ENCODE results near the gene GLCE.
"Not testable (repeated sequence)": the region's sequence is repeated elsewhere in the genome, so short reads cannot be mapped to it uniquely, and the experiment has no call there.

Gene GLCE

DNA sequence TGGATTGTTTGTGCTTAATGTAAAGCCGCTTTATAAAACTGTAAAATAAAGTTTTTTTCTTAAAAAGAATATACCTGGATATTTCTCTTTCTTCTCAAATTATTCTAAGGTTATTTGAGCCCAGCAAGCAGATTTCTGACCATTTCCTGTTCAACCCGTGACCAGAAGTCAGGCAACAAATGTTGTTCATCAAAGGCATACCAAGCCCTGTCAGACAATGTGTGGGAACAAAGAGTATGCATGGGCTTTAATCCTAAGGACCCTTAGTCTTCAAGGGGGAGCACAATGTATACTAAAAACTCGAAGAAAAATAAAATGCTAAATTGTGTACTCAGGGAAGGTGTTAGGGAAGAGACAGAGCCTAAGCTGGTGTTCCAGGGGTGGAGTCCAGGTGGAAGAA lies 111.7 kb downstream of the GLCE start:
- DNase-seq (ENCODE audit: low read depth in 2 of 2): no peak

DNA sequence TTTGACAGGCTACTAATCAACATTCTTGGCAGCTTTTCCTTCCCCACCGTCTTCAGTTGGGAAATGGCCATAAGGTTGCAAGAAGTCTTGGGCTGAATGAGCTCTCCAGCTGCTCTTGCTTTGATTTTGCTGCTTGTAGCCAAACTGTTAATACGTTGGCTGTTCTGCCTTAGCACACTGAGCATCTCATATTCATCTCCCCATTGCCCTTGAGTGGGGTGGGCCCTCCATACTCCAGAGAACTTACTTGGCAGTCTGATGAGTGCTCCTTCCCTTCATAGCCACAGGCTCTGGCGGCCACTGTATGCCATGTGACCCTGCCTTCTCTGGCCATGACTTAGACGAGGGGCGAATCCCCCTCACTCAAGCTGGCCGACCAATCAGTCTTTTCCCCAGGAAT lies 112.5 kb downstream of the GLCE start:
- no peak for DNase-seq (ENCODE audit: low read depth in 2 of 2)

DNA sequence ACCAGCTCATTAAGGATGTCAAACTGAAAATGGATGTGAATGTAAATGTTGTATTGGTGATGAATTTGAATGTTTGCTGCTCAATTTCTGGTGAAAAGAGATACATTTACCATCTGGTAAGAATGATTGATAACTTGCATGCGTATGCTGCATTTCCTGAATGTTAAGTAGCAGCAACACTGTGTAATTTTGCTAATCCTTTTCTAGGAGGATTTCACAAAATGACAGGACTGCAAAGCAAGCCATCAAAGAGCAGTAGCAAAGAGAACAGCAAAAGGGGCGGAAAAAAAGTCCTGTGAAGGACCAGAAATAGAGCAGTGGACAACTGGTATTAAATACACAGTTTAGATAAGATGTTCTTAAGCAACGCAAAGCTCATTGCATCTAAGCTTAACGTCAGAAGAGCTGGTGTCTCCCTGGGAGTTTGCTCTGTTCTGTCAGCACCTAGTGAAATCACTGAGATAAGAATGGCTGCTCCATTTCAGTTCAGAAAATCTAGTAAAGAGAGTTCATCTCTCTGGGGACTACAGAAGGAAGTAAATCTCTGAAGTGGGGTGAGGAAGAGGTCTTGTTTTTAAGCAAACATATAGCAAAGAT lies 114.7 kb downstream of the GLCE start:
- no peak for DNase-seq (ENCODE audit: low read depth in 2 of 2)

DNA sequence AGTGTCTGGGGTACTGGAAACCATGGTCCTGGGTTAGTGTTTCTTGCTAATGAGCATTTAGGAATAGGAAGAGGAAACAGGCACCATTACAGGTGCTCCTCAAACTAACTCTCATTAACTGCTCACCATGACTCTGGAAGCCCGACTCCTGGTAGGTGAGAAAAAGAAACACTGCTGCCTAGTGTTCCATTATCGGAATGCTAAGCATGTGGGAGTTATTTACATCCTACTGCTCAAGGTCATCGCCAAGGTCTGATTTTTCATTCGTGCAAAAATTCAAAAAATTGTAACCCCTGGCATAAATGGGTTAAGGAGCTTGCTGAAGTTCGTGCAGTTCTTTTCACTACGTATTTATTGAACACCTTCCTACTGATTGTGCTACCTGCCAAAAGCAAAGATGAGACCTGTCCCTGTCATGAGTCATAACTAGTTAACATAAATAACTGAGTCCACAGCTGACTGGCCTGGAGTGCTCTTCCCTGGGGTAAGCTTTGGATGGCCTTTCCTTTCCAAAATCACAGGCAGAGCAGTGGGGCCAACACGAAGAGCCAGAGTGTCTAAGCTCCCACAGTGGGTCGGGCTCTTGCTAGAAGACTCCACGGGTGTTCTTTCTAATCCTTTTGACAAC lies 115.6 kb downstream of the GLCE start:
- DNase-seq (ENCODE audit: low read depth in 2 of 2): no peak

DNA sequence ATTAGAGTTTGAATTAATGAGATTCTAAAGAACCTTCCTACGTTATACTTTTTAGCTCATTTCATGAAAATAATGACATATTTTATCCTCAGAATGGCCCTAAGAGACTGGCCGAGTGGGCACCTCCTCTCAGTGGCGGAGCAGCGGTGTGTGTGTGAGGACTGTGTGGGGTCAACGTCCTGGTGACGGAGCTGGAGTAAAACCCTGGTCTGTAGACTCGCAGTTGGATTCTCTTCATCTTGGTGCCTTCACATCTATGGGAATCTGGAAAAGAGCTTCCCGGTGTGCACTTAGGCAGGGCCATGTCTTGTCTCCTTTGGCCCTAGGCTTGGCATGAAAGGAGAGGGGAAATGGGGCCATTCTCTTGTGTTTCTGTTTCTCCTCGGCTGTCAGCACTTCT lies 116.9 kb downstream of the GLCE start:
- DNase-seq (ENCODE audit: low read depth in 2 of 2): no peak

DNA sequence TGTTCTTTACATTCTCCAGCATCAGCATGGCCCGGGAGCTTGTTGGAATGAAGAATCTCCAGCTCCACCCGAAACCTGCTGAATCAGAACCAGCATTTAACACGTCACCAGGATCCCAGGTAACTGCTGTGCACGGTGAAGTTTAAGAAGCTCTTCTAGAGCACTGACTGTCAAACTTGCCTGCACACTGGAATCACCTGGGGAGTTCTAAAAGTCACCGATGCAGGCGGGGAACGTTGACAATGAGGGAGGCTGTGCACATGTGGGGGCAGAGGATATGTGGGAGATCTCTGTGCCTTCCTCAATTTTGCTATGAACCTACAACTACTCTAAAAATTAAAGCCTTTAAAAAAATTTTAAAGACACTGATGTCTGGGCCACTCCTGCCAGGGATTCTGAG lies 119.2 kb downstream of the GLCE start:
- DNase-seq (ENCODE audit: low read depth in 2 of 2): no peak

DNA sequence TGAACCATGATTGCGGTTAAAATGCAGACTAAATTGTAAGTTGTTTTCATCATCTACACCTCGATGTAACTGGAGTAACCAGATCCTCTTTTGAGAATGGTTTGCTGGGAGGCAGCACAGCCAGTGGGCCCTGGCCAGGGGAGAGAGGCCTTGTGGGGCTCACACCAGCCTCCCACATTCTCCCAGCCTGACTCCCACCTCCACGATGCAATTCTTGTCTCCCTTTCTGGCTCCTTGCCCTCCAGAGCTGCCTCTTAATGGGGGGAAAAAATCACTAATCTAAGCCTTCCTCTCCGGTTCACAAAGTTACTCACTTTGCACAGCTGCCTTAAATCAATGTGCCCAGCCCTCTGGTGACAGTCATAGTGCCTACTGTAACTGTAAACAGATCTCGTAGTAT lies 120.3 kb downstream of the GLCE start:
- DNase-seq (ENCODE audit: low read depth in 2 of 2): no peak

DNA sequence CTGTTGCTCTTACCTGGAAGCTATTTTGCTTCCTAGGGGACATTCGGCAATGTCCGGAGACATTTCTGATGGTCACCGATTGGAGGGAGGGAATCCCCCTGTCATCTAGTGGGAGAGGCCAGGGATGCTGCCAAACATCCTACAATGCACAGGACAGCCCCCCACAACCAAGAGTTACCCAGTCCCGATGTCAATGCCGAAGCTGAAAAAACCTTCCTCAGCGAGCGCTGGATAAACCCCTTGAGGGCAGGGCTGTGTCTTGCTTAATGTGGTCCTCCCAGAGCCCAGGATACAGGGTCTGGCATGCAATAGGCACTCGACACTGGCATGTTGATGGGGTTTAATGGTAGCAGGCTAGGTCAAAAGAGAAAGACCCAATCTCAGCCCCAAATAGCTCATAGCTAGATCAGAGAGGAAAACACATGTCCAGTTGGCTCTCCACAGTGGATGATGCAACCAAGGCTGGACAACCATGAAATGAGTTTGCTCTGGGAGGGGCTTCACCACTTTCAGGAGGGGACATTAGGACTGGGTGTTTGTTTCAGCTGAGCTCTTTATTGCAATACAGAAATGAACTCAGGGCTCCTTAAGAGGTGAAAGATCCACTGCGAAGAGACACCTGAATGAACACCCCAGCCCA lies 121.8 kb downstream of the GLCE start:
- DNase-seq (ENCODE audit: low read depth in 2 of 2): no peak

DNA sequence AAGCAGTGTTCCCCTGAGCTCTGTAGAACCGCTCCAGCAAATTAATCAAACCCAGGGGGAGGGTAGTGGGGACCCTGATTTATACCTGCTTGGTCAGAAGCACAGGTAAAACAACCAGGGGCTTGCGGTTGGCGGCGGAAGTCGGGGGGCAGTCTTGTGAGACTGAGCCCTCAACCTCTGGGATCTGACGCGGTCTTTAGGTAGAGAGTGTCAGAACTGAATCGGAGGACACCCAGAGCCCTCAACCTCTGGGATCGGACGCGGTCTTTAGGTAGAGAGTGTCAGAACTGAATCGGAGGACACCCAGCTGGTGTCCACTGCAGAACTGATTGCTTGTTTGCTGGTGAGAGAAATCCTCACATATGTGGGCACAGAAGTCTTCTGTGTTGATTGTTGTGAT lies 125.4 kb downstream of the GLCE start:
- no peak for DNase-seq (ENCODE audit: low read depth in 2 of 2)

DNA sequence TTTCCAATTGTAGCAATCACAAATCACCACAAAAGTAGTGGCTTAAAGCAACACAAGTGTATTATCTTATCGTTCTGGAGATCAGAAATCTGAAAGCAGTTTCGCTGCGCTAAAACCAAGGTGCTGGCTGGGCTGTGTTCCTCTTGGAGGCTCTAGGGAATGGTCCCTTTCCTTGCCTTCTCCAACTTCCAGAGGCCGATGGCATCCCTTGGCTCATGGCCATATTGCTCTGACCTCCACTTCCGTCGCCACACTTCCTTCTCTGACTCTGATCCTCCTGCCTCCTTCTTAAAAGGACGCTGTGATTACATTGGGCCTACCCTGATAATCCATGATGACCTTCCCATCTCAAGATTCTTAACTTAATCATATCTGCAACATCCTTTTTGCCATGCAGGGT lies 127.6 kb downstream of the GLCE start:
- no peak for DNase-seq (ENCODE audit: low read depth in 2 of 2)

DNA sequence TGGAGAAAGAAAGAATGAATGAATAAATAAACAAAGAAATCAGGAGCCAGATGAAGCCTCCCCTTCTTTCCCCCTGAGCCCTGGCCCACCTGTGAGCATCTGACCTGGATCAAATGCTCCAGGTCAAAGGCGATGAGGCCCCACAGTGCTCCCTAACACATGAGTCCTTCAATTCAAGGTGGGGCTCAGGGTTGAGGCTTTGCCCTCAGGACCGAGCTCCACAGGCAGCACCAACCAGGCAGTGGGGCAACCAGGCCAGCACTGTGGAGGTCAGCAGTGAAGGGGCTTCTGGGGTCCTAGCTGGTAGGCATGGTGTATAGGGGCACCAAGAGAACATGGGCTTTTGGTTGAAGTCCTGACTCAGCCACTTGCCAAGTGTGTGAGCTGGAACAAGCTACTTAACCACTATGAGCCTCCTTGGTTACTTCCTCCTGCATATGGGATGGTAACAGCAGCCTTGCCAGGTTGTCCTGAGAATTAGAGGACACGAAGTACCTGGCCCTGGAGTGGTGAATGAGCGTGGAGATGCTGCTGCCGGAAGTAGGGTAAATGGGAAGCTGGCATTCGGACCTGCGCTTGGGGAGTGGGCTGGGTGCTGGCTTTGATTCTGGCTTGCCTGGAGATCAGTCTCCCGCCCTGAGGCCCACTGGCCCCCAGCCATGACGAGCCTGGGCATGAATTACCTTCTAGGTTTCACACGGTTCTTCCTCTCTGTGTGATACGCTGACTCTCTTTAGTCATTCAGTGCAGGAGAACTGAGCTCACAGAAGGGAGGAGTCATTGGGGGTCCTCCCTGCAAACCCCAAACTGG lies 128.3 kb downstream of the GLCE start:
- no peak for DNase-seq (ENCODE audit: low read depth in 2 of 2)

DNA sequence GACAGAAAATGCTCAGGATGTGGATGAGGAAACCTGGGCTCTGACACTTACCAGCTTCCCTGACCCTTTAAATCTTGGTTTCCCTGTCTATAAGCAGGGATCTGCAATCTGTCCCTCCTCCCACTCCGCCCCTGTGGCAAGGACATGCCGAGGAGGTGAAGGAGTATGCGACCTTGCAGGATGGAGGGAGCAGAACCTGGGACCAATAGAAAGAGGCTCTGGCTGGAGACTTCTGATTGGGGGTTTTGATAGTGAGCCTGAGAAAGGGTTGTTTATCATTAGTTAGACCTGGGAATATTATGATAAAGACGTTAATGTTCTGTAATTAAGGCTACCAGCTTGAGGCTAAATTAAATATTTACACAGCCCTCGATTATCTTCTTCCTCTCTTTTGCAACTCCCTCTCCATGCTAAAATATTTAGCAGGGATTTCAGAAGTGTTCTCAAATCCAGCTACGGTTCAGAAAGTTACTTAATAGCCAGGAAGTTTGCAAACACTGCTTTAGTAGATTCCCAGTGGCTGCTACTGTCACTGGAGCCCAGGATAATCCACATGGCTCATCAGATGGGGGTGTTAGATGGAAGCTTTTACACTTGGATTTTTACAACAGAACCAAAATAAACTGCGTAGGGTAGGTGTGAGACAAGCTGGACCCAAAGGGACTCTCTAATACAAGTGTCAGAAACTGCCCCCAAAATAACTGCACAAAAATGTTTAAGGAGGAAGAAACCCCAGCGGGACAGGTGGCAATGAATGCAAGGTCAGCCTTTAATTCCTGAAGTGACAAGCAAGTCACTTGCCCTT lies 129.1 kb downstream of the GLCE start:
- DNase-seq (ENCODE audit: low read depth in 2 of 2): no peak

DNA sequence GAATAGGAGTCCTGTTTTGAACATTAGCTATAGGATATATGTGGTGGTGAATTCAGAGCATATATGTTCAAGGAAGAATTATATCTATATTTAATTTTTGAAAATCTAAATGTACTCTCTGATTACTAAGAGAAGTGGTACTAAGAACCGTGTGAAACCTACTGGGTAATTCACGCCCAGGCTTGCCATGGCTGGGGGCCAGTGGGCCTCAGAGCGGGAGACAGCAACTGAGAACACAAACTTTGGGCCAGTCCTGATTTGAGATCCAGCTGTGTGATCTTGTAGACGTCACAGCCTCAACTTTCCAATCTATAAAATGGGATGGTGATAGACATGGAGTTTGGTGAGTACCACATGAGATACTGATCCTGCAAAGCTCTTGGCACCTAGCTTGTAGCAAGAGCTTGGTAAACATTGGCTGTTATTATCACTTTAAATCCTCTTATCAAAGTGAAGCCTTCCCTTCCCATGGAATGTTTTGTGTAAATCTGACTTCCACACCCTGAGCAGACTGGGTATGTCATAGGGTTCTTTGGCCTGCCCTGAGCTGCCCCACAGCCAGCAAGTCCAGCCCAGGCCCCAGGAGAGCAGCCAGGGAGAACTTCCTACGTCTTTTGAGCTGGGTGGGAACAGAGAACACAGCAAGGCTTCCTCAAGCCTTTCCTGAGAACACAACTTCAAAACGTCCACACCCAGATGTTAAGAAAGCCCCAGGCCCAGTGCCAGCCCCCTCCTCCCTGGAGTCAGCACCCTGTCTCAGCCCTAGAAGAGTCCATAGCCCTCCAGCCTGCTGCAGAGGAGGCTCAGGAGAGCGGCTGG lies 130.1 kb downstream of the GLCE start:
- DNase-seq (ENCODE audit: low read depth in 2 of 2): no peak

DNA sequence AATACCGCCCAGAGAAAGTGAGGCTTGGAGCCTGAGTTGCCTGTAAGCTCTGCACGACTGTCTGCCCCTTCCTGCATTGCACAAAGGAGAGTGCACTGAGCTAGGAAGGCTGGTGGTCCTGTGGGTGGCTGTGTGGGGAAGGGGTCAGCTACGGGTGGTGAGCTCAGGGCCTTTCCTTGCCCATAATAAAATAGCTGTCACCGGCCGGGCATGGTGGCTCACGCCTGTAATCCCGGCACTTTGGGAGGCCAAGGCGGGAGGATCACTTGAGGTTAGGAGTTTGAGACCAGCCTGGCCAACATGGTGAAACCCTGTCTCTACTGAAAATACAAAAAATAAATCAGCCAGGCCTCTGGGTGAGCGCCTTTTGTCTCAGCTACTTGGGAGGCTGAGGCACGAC lies 131.2 kb downstream of the GLCE start:
- not testable (repeated sequence) for DNase-seq (ENCODE audit: low read depth in 2 of 2)

DNA sequence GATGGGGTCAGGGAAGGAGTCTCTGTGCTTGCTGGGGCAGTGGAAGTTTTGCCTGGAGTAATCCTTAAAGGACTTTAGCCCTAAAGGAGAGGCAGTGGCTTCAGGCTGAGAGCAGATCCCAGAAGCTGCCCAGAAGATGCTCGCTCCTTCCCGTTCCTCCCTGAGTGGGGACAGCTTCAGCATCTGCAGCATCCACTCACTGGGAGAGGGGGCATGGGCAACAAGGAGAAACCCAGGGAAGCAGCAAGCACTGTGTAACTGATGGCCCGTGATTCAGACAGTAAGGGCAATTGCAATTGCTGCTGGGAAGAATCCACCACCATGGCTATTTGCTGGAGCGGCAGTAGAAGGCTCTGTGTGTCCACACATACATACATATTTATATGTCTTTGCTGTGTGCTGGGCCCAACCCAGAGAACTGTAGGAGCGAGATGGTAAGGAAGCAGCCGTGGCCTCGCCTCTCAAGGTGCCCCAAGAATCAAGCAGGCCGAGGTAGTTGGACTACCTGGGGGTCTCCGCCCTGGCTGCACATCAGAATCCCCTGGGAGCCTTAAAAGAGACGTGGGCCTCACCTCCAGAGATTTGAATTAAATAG lies 132.5 kb downstream of the GLCE start:
- no peak for DNase-seq (ENCODE audit: low read depth in 2 of 2)

DNA sequence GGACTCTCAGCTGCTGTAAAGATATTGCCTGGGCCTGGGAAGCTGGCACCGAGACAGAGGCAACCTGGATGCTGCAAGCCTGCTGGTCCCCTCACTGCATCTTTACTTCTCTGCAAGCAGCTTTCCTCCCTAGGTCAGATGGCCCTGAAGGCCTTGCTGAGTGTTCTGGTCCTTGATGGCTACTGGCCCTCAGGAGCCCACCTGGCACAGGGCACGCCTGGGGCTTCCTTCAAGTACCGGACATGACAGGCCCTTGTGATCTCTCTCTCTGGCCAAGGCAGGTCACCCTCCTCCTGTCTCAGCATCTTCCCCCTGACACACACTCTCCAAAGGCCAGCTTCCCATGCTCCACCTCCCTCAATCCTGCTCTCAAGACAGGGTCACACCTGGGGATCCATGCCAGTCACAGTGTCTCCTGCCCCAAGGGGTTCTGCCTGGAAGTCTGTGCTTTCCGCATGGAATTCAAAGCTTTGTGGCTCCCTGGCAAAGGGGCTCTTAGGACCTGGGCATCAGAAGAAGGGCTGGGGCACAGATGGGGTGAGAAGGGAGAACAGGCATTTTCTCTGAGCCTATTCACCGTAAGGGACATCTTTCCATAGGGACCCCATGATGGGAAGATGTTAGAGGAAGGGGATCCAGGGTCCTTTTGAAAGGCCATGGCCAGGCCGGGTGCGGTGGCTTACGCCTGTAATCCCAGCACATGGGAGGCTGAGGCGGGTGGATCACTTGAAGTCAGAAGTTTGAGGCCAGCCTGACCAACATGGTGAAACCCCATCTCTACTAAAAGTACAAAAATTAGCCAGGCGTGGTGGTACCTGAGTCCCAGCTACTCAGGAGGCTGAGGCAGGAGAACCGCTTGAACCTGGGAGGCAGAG lies 133.5 kb downstream of the GLCE start:
- no peak for DNase-seq (ENCODE audit: low read depth in 2 of 2)

DNA sequence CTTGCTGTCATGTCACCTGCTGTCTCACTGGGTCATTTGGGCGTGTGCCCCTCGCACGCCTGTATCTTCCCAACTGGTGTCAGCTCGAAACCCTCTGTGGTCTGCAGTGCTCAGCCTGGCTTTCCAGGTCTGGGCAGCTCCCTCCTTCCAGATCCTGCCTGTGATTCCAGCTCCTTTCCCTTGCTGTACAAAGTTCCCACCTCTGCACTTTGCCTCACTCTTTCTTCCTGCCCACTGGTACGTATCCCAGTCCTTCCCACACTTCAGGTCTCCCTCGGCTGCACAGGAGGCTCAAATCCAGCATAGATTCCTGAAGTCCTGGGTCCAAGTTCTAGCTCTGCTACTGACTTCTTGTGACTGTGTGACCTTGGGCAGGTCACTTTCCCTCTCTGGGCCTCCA lies 136.2 kb downstream of the GLCE start:
- no peak for DNase-seq (ENCODE audit: low read depth in 2 of 2)

DNA sequence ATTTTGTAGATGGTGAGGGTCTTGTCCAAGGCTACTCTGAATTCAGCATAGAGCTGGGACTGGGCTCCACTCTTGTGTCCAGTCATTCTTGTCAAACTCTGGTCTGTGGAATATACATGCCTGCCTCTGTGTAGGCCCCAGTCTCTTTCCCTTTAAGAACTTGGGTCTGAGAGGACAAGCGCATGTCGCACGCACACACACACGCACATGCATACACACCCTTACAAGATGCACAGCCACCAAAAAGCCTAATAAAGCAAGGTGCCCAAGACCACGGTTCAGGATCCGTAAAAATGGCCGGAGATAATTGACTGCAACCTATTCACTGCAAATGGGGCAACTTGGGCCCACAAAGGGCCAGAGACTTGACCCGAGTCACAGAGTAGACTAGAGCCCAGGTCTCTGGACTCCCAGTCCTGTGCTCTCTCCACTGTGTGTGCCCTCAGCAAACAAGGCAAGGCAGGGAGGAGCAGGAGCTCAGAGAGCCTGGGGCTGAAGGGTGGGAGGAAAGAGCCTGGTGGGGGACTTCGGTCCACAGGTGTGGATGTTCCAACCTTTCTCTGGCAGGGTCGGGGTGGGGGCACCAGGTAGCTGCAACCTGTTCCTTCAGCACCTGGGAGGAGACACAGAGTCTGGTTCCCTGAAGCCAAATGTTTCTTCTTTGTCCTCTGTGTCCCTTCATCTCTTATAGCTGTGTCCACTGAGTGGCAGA lies 137.4 kb downstream of the GLCE start:
- DNase-seq (ENCODE audit: low read depth in 2 of 2): no peak

DNA sequence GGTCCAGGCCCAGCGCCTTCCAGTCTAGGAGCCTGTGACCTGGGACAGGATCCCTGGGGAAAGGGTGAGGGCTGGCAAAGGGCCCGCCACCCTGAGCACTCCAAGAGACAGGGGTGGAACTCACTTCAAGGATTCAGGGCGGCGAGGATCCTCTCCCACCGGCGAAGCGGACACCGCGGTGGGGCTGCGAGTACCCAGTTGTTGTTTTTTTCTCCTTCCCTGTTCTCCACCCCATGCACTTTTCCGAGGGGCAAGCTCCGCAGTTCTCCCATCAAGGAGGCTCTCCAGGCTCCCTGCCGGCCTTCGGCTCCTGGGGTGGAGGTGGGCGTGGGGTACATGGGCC lies 137.9 kb downstream of the GLCE start:
- DNase-seq (ENCODE audit: low read depth in 2 of 2): no peak
